GM23248 (cell line): ENCODE data around the gene KAZN.

Experiments used
- EZH2 ChIP-seq: fragments of 200-600 bp; sonication (generic); IDR thresholded peaks from 2 replicates; pipeline ENCODE4 v1.6.1; 2018; ENCODE audit warnings: antibody characterized with exemption, mild to moderate bottlenecking; ENCODE audit not compliant: insufficient read depth, poor library complexity, severe bottlenecking
- EZH2phosphoT487 ChIP-seq: fragments of 200-600 bp; sonication (generic); IDR thresholded peaks from 2 replicates; pipeline ENCODE4 v1.6.1; 2018; ENCODE audit warnings: antibody characterized with exemption, moderate library complexity, mild to moderate bottlenecking, low read depth; ENCODE audit not compliant: insufficient read depth

GRCh38 chr1:14679027-14679688 is 80.7 kb downstream of the KAZN start:
- no peak for TF ChIP-seq EZH2
- no peak for TF ChIP-seq EZH2phosphoT487
